Measurements from ENCODE around the gene GEMIN4. TPM values are rescaled to one million over a fixed set of nuclear protein-coding genes. Genes with fewer than 3 reads are reported as not detected.
"Not testable (repeated sequence)": the region's sequence is repeated elsewhere in the genome, so short reads cannot be mapped to it uniquely, and the experiment has no call there.

The GEMIN4 gene
- total RNA-seq, 1 donor from 2014 or later: 22.3 TPM

GRCh38 chr17:794876-795275 lies 42.8 kb upstream of the GEMIN4 start:
- peak overlapping the region in 1 of 2 donors; percentile 19 for H3K4me3 ChIP-seq
- TF ChIP-seq POLR2AphosphoS5 (IDR thresholded peaks at IDR 0.05; ENCODE audit: insufficient read depth in 1 of 2, low read depth in 1 of 2) (peak; percentile 66 to 81), CTCF (IDR thresholded peaks at IDR 0.05) (peak; percentile 65 to 93 (median 68)), POLR2A (IDR thresholded peaks at IDR 0.05) (no peak)
- peaks cover 0 to 22% of the 10 kb centered on the region in 2 donors for H3K36me3 ChIP-seq
- H3K27ac ChIP-seq: peak overlapping the region; percentile 76
- no peaks in the 10 kb centered on the region for H3K27me3 ChIP-seq
- DNase-seq (ENCODE audit: extremely low spot score in 2 of 2): peak in 1 of 2 donors; percentile 91
- intact Hi-C loops (cut with DNase I): loop anchor here (2.0 to 10.0 kb wide), 3 partner anchors 90 to 260 kb away; no protein-coding TSS in a partner anchor
- H3K9me3 ChIP-seq: no peaks in the 10 kb centered on the region
- peaks cover 35% of the 10 kb centered on the region for H3K4me1 ChIP-seq

GRCh38 chr17:792277-792676 lies 40.2 kb upstream of the GEMIN4 start:
- H3K4me3 ChIP-seq: no peak overlapping the region
- H3K9me3 ChIP-seq: no peaks in the 10 kb centered on the region
- no peaks in the 10 kb centered on the region for H3K27me3 ChIP-seq
- DNase-seq (ENCODE audit: extremely low spot score in 2 of 2): peak in 1 of 2 donors; percentile 74
- TF ChIP-seq POLR2AphosphoS5 (IDR thresholded peaks at IDR 0.05; ENCODE audit: insufficient read depth in 1 of 2, low read depth in 1 of 2) (no peak), POLR2A (IDR thresholded peaks at IDR 0.05) (no peak), CTCF (IDR thresholded peaks at IDR 0.05) (no peak)
- intact Hi-C loops (cut with DNase I): loop anchor here (10.0 kb wide), 2 partner anchors 93 to 263 kb away; no protein-coding TSS in a partner anchor
- H3K4me1 ChIP-seq: peaks cover 42% of the 10 kb centered on the region
- peak overlapping the region; percentile 51 for H3K27ac ChIP-seq
- H3K36me3 ChIP-seq: peaks cover 0 to 33% of the 10 kb centered on the region in 2 donors

GRCh38 chr17:791829-792228 lies 39.8 kb upstream of the GEMIN4 start:
- Histone ChIP-seq H3K4me1 (peaks cover 42% of the 10 kb centered on the region), H3K9me3 (no peaks in the 10 kb centered on the region), H3K27me3 (no peaks in the 10 kb centered on the region), H3K27ac (peak overlapping the region; percentile 51), H3K36me3 (peaks cover 0 to 33% of the 10 kb centered on the region in 2 donors), H3K4me3 (no peak overlapping the region)
- peak in 1 of 2 donors; percentile 81 for DNase-seq (ENCODE audit: extremely low spot score in 2 of 2)
- intact Hi-C loops (cut with DNase I): loop anchor here (10.0 kb wide), 2 partner anchors 93 to 263 kb away; no protein-coding TSS in a partner anchor
- TF ChIP-seq POLR2AphosphoS5 (IDR thresholded peaks at IDR 0.05; ENCODE audit: insufficient read depth in 1 of 2, low read depth in 1 of 2) (peak in 1 of 2 donors; percentile 13), CTCF (IDR thresholded peaks at IDR 0.05) (no peak)

- H3K9me3 ChIP-seq; H3K4me3 ChIP-seq; H3K27me3 ChIP-seq; DNase-seq (ENCODE audit: extremely low spot score in 2 of 2): not testable (repeated sequence)
- Histone ChIP-seq H3K36me3 (peaks cover 0 to 33% of the 10 kb centered on the region in 2 donors), H3K4me1 (peaks cover 42% of the 10 kb centered on the region), H3K27ac (peak overlapping the region; percentile 51)
- intact Hi-C loops (cut with DNase I): loop anchor here (10.0 kb wide), 2 partner anchors 94 to 264 kb away; no protein-coding TSS in a partner anchor
Observed at GRCh38 chr17:790874-791247, 38.8 kb upstream of the GEMIN4 start.

- intact Hi-C loops (cut with DNase I): loop anchor here (10.0 kb wide), 2 partner anchors 95 to 265 kb away; no protein-coding TSS in a partner anchor
- peaks cover 36% of the 10 kb centered on the region for H3K4me1 ChIP-seq
Observed at GRCh38 chr17:789931-790873, 38.1 kb upstream of the GEMIN4 start.

More at GRCh38 chr17:789931-790873, 38.1 kb upstream of the GEMIN4 start:
- not testable (repeated sequence) for H3K27me3 ChIP-seq, H3K4me3 ChIP-seq, H3K9me3 ChIP-seq
- H3K36me3 ChIP-seq: peaks cover 0 to 33% of the 10 kb centered on the region in 2 donors
- TF ChIP-seq POLR2AphosphoS5 (IDR thresholded peaks at IDR 0.05; ENCODE audit: insufficient read depth in 1 of 2, low read depth in 1 of 2): peak; percentile 19 to 51
- peak in 1 of 2 donors; percentile 87 for DNase-seq (ENCODE audit: extremely low spot score in 2 of 2)
- peak overlapping the region; percentile 71 for H3K27ac ChIP-seq

Data from vagina (tissue), 2 donors.